OCI-LY7 (cell line): ENCODE data around the gene C1orf116. TPM values are rescaled to one million over a fixed set of nuclear protein-coding genes. Genes with fewer than 3 reads are reported as not detected.

Source experiments
- BruUV-seq: library from RNA; stranded (reverse); fragments of 400-500 nt; replicated peaks from 2 replicates; lab custom pipeline; 2021; lab: Mats Ljungman, UMichigan
- CTCF ChIA-PET: fragments of 300-600 bp; sonication (Branson Sonifier 250); formaldehyde crosslinking; loops from one replicate; lab custom pipeline; 2022; ENCODE audit warnings: antibody characterized with exemption; ENCODE audit not compliant: unreplicated experiment; lab: Charles Lee
- POLR2A ChIA-PET: fragments of 300-600 bp; sonication (Branson Sonifier 250); formaldehyde crosslinking; loops from one replicate; lab custom pipeline; 2022; ENCODE audit warnings: antibody characterized with exemption; lab: Charles Lee
- DNase-seq: peaks from one replicate; pipeline ENCODE4 v3.0.0-alpha.2; 2015; ENCODE audit warnings: low spot score
- H2AFZ ChIP-seq: fragments of 200-600 bp; sonication (generic), shearing (Covaris generic); 2 replicates; pipeline ENCODE4 v1.6.1; 2014; ENCODE audit warnings: mild to moderate bottlenecking, antibody characterized with exemption, low read length, moderate library complexity
- H3K27ac ChIP-seq: fragments of 200-600 bp; sonication (generic); 2 replicates; pipeline ENCODE4 v1.5.1; 2014; ENCODE audit warnings: mixed run types, low read depth, mild to moderate bottlenecking, moderate library complexity, low read length, inconsistent platforms; ENCODE audit not compliant: poor library complexity, severe bottlenecking
- H3K36me3 ChIP-seq: fragments of 200-600 bp; sonication (generic); 2 replicates; pipeline ENCODE4 v1.6.1; 2014; ENCODE audit warnings: mild to moderate bottlenecking, antibody characterized with exemption, low read length, moderate library complexity, mixed read lengths; ENCODE audit not compliant: insufficient read depth
- H3K4me1 ChIP-seq: fragments of 200-600 bp; sonication (generic); 2 replicates; pipeline ENCODE4 v1.5.1; 2014; ENCODE audit warnings: mild to moderate bottlenecking, low read length; ENCODE audit not compliant: insufficient read depth, poor library complexity, severe bottlenecking
- H3K4me2 ChIP-seq: fragments of 200-600 bp; sonication (generic); 2 replicates; pipeline ENCODE4 v1.6.1; 2014; ENCODE audit warnings: mild to moderate bottlenecking, low read length
- H3K4me3 ChIP-seq: fragments of 200-600 bp; sonication (generic); 2 replicates; pipeline ENCODE4 v1.5.1; 2014; ENCODE audit warnings: mild to moderate bottlenecking, low read depth, low read length; ENCODE audit not compliant: poor library complexity, severe bottlenecking
- H3K79me2 ChIP-seq: fragments of 200-600 bp; sonication (generic); 2 replicates; pipeline ENCODE4 v1.6.1; 2016; ENCODE audit warnings: low read depth, mild to moderate bottlenecking, low read length, moderate library complexity, mixed read lengths; ENCODE audit not compliant: insufficient read depth
- H3K9me2 ChIP-seq: fragments of 200-600 bp; sonication (generic); 2 replicates; pipeline ENCODE4 v1.6.1; 2016; ENCODE audit warnings: mild to moderate bottlenecking, low read length, mixed read lengths; ENCODE audit not compliant: insufficient read depth
- H3K9me3 ChIP-seq: fragments of 200-600 bp; sonication (generic); 2 replicates; pipeline ENCODE4 v1.6.1; 2014; ENCODE audit warnings: mild to moderate bottlenecking, mixed run types, low read length, mixed read lengths
- H4K20me1 ChIP-seq: fragments of 200-600 bp; sonication (generic); 2 replicates; pipeline ENCODE4 v1.6.1; 2014; ENCODE audit warnings: mild to moderate bottlenecking, antibody characterized with exemption, low read length, moderate library complexity, mixed read lengths; ENCODE audit not compliant: insufficient read depth
- EZH2phosphoT487 ChIP-seq: fragments of 200-600 bp; sonication (generic); IDR thresholded peaks from 2 replicates; pipeline ENCODE4 v1.6.1; 2018; ENCODE audit warnings: low read depth, borderline replicate concordance, mild to moderate bottlenecking, mixed run types, antibody characterized with exemption, low read length, moderate library complexity, mixed read lengths
- intact Hi-C: fragments of 100-400 bp; cut with micrococcal nuclease; formaldehyde crosslinking; loops from one replicate; pipeline ENCODE4 v1.10.0; 2022; ENCODE audit not compliant: unreplicated experiment
- total RNA-seq, 2 experiments: library from RNA; depleted of rRNA in 1 of 2; stranded (reverse); fragments of >200 nt in 1 of 2; shearing (Covaris generic) in 1 of 2; gene quantifications; 2 replicates each; pipeline ENCODE4 v1.2.3, GENCODE V29; 2014 to 2022
- TF ChIP-seq, protein P1 (sequence below): fragments of 200-600 bp; sonication (generic); conservative IDR thresholded peaks from 2 replicates; pipeline ENCODE4 v1.5.1; 2014; ENCODE audit warnings: mild to moderate bottlenecking, antibody characterized with exemption, low read length, moderate library complexity, mixed read lengths

The C1orf116 gene
- total RNA-seq, 2 experiments from 2014 or later, result not detected

DNA sequence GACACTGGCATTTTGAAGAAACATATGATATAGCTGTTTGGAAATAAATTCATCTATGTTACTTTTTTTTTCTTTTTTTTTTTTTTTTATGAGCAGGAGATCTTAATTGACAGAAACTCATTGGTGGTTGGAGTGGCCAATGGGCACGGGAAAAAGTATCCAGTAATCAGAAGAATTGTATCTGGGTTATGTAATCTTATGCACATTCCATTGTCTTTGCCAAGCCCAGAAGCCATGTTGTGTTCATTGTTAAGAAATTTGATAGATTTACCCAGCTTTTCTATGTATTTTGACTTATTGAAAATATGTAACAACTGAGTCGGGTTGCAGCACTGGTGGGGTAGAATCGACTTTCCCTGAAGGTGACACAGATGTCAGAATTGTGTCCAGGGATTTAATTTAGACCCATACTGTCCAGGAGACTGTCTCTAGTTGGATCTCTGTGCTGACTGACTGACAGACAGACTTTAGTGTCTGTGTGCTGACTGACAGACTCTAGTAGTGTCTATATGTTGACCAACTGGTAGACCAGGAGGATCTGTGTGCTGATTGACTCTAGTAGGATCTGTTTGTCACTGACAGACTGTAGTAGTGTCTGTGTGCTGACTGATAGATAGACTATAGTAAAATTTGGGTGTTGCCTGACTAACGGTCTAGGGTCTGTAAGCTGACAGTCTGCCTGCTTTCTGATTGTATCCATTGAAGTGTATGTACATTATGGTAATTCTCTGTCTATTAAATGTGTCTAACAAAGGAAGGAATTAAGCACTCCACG, 43.8 kb upstream of the C1orf116 start:
- intact Hi-C loops, result loop anchor here (5.0 to 10.0 kb wide), 2 partner anchors 34 to 72 kb away; no protein-coding TSS in a partner anchor
- TF ChIP-seq, protein P1, sequence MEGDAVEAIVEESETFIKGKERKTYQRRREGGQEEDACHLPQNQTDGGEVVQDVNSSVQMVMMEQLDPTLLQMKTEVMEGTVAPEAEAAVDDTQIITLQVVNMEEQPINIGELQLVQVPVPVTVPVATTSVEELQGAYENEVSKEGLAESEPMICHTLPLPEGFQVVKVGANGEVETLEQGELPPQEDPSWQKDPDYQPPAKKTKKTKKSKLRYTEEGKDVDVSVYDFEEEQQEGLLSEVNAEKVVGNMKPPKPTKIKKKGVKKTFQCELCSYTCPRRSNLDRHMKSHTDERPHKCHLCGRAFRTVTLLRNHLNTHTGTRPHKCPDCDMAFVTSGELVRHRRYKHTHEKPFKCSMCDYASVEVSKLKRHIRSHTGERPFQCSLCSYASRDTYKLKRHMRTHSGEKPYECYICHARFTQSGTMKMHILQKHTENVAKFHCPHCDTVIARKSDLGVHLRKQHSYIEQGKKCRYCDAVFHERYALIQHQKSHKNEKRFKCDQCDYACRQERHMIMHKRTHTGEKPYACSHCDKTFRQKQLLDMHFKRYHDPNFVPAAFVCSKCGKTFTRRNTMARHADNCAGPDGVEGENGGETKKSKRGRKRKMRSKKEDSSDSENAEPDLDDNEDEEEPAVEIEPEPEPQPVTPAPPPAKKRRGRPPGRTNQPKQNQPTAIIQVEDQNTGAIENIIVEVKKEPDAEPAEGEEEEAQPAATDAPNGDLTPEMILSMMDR, result no peak
- TF ChIP-seq EZH2phosphoT487, result no peak
- BruUV-seq, result no TSS peak
- no peaks in the 10 kb centered on the region for H3K4me1 ChIP-seq
- no peaks in the 10 kb centered on the region for H3K9me3 ChIP-seq
- no peak overlapping the region for H3K4me3 ChIP-seq
- no peaks in the 10 kb centered on the region for H4K20me1 ChIP-seq
- no peak for DNase-seq
- no peaks in the 10 kb centered on the region for H3K9me2 ChIP-seq
- H3K36me3 ChIP-seq, result no peaks in the 10 kb centered on the region
- ChIA-PET POLR2A (interaction anchor here (0.6 to 2.3 kb wide), 4 partner anchors 8 to 81 kb away, joined by 3 to 8 read pairs (median 4); partner anchors contain the start of gene PFKFB2), CTCF (interaction anchor here (1.2 kb wide), 1 partner anchor 24 kb away, joined by 3 read pairs; the partner anchor contains the start of gene PFKFB2)
- H3K27ac ChIP-seq, result no peak overlapping the region
- H3K4me2 ChIP-seq, result no peak overlapping the region
- no peak overlapping the region for H2AFZ ChIP-seq
- H3K79me2 ChIP-seq, result no peaks in the 10 kb centered on the region

DNA sequence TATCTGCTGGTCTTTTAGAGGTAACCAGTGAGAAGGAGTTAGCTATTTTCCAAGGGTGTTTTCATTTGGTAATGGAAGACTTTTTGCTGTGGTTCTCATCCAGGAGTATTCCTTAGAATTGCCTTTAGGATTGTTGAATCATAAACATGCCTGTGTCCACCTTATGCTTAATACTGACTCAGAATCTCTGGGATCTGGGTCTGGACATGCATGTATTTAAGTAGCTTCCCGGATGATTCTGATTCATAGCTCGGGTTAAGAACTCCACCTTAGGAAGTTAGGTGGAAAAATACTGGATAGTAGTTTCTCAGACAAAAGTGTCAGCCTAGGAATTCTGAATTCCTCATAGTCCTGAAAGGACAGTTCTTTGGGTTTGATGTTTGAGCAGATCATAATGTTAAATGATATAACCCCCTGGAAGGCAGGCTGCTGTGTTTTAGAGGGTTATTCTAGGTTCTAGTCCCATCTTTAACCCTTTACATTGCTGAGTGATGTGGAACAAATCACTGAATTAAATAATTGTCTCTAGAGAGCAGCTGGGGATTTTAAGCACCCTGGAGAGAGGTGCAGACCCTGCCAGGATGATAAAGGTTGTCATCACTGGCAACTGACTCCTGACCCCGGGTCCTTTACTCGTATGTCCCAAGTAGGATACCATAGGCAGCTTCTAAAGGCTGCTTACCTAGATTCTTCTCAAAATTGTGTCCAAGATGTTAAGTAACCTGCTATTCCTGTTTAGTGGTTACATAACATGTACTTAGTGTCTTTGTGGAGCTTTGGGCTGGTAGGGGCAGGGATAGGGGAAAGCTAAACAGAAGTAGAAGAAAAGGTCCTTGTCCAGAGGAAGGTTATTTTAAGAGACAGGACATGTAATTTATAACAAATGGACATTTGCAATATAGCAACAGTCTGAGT, 41.6 kb upstream of the C1orf116 start:
- Histone ChIP-seq H3K4me3 (no peak overlapping the region), H3K36me3 (peaks cover 13% of the 10 kb centered on the region; the same call in 1 of the 2 replicates), H3K9me3 (no peaks in the 10 kb centered on the region), H4K20me1 (no peaks in the 10 kb centered on the region), H3K4me2 (no peak overlapping the region), H3K9me2 (no peaks in the 10 kb centered on the region), H3K4me1 (peaks cover 6% of the 10 kb centered on the region), H3K79me2 (no peaks in the 10 kb centered on the region), H2AFZ (no peak overlapping the region), H3K27ac (no peak overlapping the region)
- ChIA-PET CTCF (no interaction called here), POLR2A (interaction anchor here (0.6 to 2.3 kb wide), 4 partner anchors 10 to 139 kb away, joined by 3 to 8 read pairs (median 4); no protein-coding TSS in a partner anchor)
- no peak for DNase-seq
- TF ChIP-seq, protein P1, result no peak
- no peak for TF ChIP-seq EZH2phosphoT487
- intact Hi-C loops, result loop anchor here (10.0 kb wide), 1 partner anchor 69 kb away; no protein-coding TSS in a partner anchor
- BruUV-seq, result no TSS peak
